Lower lobe of right lung (tissue), 2 donors: ENCODE data around the gene TCTN2. TPM values are rescaled to one million over a fixed set of nuclear protein-coding genes. Genes with fewer than 3 reads are reported as not detected.

ENCODE experiments used
- ATAC-seq, 2 donors: fragments of 200-7000 bp; cut with Tn5 transposase; one replicate each; pipeline ENCODE4 v1.9.1; 2020 to 2022; ENCODE audit warnings: mild to moderate bottlenecking in 2 of 2, moderate library complexity in 2 of 2
- DNase-seq: peaks from one replicate; pipeline ENCODE4 v3.0.0-alpha.2; 2020
- H3K27ac ChIP-seq: fragments of 200-600 bp; one replicate; pipeline ENCODE4 v1.8.0; 2022
- H3K27me3 ChIP-seq: fragments of 200-600 bp; one replicate; pipeline ENCODE4 v1.8.0; 2022; ENCODE audit warnings: low read depth
- H3K36me3 ChIP-seq: fragments of 200-600 bp; one replicate; pipeline ENCODE4 v1.8.0; 2022; ENCODE audit warnings: mild to moderate bottlenecking
- H3K4me1 ChIP-seq: fragments of 200-600 bp; one replicate; pipeline ENCODE4 v1.8.0; 2022
- H3K4me3 ChIP-seq: fragments of 200-600 bp; one replicate; pipeline ENCODE4 v1.8.0; 2022; ENCODE audit warnings: mild to moderate bottlenecking
- H3K9me3 ChIP-seq: fragments of 200-600 bp; one replicate; pipeline ENCODE4 v1.8.0; 2022
- CTCF ChIP-seq: fragments of 200-600 bp; IDR thresholded peaks from one replicate; pipeline ENCODE4 v1.8.0; 2022; ENCODE audit warnings: antibody characterized with exemption, mild to moderate bottlenecking
- intact Hi-C: fragments of 100-400 bp; cut with DNase I; formaldehyde crosslinking; loops from one replicate; pipeline ENCODE4 v1.11.0; 2022
- total RNA-seq: library from RNA; stranded (reverse); fragmentation: NEBNext Ultra II Directional; extraction: Animal tissue kit (Norgen Biotek cat#: 25700); gene quantifications from one replicate; pipeline ENCODE4 v1.2.1, GENCODE V29; 2021
- donor health status: DM: no; HTN: yes; CAD: no; lungs with severe emphysema.

Gene TCTN2
- total RNA-seq, 1 donor from 2014 or later = 14.5 TPM

- Histone ChIP-seq H3K27ac (no peak overlapping the region), H3K4me3 (peak overlapping the region; percentile 83), H3K9me3 (no peaks in the 10 kb centered on the region), H3K27me3 (no peaks in the 10 kb centered on the region), H3K36me3 (peaks cover 31% of the 10 kb centered on the region), H3K4me1 (peaks cover 14% of the 10 kb centered on the region)
- intact Hi-C loops = no loop called here
- no peak for ATAC-seq
- TF ChIP-seq CTCF = no peak
- DNase-seq = no peak
Observed at GRCh38 chr12:123671876-123672275, 963 bp downstream of the TCTN2 start.

- no peaks in the 10 kb centered on the region for H3K9me3 ChIP-seq
- peaks cover 12% of the 10 kb centered on the region for H3K4me1 ChIP-seq
- intact Hi-C loops = no loop called here
- TF ChIP-seq CTCF = no peak
- ATAC-seq (no peak), DNase-seq (no peak)
- H3K27me3 ChIP-seq = no peaks in the 10 kb centered on the region
- H3K36me3 ChIP-seq = peaks cover 44% of the 10 kb centered on the region
- no peak overlapping the region for H3K27ac ChIP-seq
- H3K4me3 ChIP-seq = no peak overlapping the region
Observed at GRCh38 chr12:123675436-123675835, 4.5 kb downstream of the TCTN2 start.

GRCh38 chr12:123676616-123677320 is 5.9 kb downstream of the TCTN2 start:
- Histone ChIP-seq H3K4me1 (peaks cover 5% of the 10 kb centered on the region), H3K27me3 (no peaks in the 10 kb centered on the region), H3K27ac (no peak overlapping the region), H3K4me3 (no peak overlapping the region), H3K36me3 (peaks cover 57% of the 10 kb centered on the region), H3K9me3 (no peaks in the 10 kb centered on the region)
- intact Hi-C loops = no loop called here
- TF ChIP-seq CTCF = no peak
- no peak for ATAC-seq
- no peak for DNase-seq

- no peak for DNase-seq
- intact Hi-C loops = no loop called here
Observed at GRCh38 chr12:123678981-123679380, 8.1 kb downstream of the TCTN2 start.

GRCh38 chr12:123681605-123682004 is 10.7 kb downstream of the TCTN2 start:
- no peak for ATAC-seq
- intact Hi-C loops = no loop called here

More at GRCh38 chr12:123678981-123679380, 8.1 kb downstream of the TCTN2 start:
- Histone ChIP-seq H3K27ac (no peak overlapping the region), H3K4me3 (no peak overlapping the region), H3K9me3 (no peaks in the 10 kb centered on the region), H3K27me3 (no peaks in the 10 kb centered on the region), H3K36me3 (peaks cover 65% of the 10 kb centered on the region), H3K4me1 (no peaks in the 10 kb centered on the region)
- TF ChIP-seq CTCF = no peak
- ATAC-seq = no peak

More at GRCh38 chr12:123681605-123682004, 10.7 kb downstream of the TCTN2 start:
- TF ChIP-seq CTCF = no peak
- H3K4me3 ChIP-seq = no peak overlapping the region
- H3K4me1 ChIP-seq = no peaks in the 10 kb centered on the region
- no peak for DNase-seq
- H3K27me3 ChIP-seq = no peaks in the 10 kb centered on the region
- H3K36me3 ChIP-seq = peaks cover 63% of the 10 kb centered on the region
- no peak overlapping the region for H3K27ac ChIP-seq
- no peaks in the 10 kb centered on the region for H3K9me3 ChIP-seq
